Caco-2 (cell line): Measurements from ENCODE around the gene ALG9. TPM values are rescaled to one million over a fixed set of nuclear protein-coding genes. Genes with fewer than 3 reads are reported as not detected.

Experiments used
- BruUV-seq: library from RNA; stranded (reverse); fragments of 400-500 nt; replicated peaks from 2 replicates; lab custom pipeline; 2021; lab: Mats Ljungman, UMichigan
- CTCF ChIA-PET: fragments of 300-600 bp; sonication (Branson Sonifier 250); formaldehyde crosslinking; loops from one replicate; lab custom pipeline; 2022; ENCODE audit warnings: antibody characterized with exemption; lab: Charles Lee
- POLR2A ChIA-PET: fragments of 300-600 bp; sonication (Branson Sonifier 250); formaldehyde crosslinking; loops from one replicate; lab custom pipeline; 2022; ENCODE audit warnings: antibody characterized with exemption; lab: Charles Lee
- DNase-seq, 2 experiments: peaks; one replicate each; pipeline versions ENCODE4 v3.0.0 to v3.0.0-alpha.2; 2020 to 2022
- H3K27me3 ChIP-seq: replicated peaks from 2 replicates; pipeline ENCODE4 v1.6.0; 2011; ENCODE audit warnings: low read length; ENCODE audit not compliant: control insufficient read depth, insufficient read depth
- H3K36me3 ChIP-seq: 2 replicates; pipeline ENCODE4 v1.5.1; 2011; ENCODE audit warnings: low read length; ENCODE audit not compliant: control insufficient read depth, insufficient read depth
- H3K4me1 ChIP-seq: fragments of 250-450 bp; sonication (Bioruptor Pico); 2 replicates; pipeline ENCODE4 v1.5.1; 2020; ENCODE audit warnings: mild to moderate bottlenecking
- H3K4me3 ChIP-seq: 2 replicates; pipeline ENCODE4 v1.5.1; 2011; ENCODE audit warnings: low read depth, mild to moderate bottlenecking, control low read depth, low read length
- H3K9me3 ChIP-seq: fragments of 250-450 bp; sonication (Bioruptor Pico); 2 replicates; pipeline ENCODE4 v1.5.1; 2020; ENCODE audit warnings: mild to moderate bottlenecking, moderate library complexity
- H3K27ac Mint-ChIP-seq: one replicate; pipeline ENCODE4 v1.8.0; 2022; ENCODE audit warnings: mixed read lengths; ENCODE audit not compliant: unreplicated experiment
- H3K27me3 Mint-ChIP-seq: one replicate; pipeline ENCODE4 v1.8.0; 2022; ENCODE audit warnings: mixed read lengths; ENCODE audit not compliant: insufficient read depth, unreplicated experiment
- H3K36me3 Mint-ChIP-seq: one replicate; pipeline ENCODE4 v1.8.0; 2022; ENCODE audit warnings: mild to moderate bottlenecking, mixed read lengths; ENCODE audit not compliant: insufficient read depth, unreplicated experiment
- H3K4me1 Mint-ChIP-seq: one replicate; pipeline ENCODE4 v1.8.0; 2022; ENCODE audit warnings: low read depth, mixed read lengths; ENCODE audit not compliant: unreplicated experiment
- H3K4me3 Mint-ChIP-seq: one replicate; pipeline ENCODE4 v1.8.0; 2022; ENCODE audit warnings: mild to moderate bottlenecking, moderate library complexity, mixed read lengths; ENCODE audit not compliant: unreplicated experiment
- H3K9me3 Mint-ChIP-seq: one replicate; pipeline ENCODE4 v1.8.0; 2022; ENCODE audit warnings: mixed read lengths; ENCODE audit not compliant: unreplicated experiment
- CTCF ChIP-seq, 2 experiments: fragments of 200-600 bp in 1 of 2; IDR thresholded peaks; 1 replicate in 1 of 2; 2 replicates in 1 of 2; pipeline versions ENCODE4 v1.5.1 to v1.8.0; 2011 to 2022; ENCODE audit warnings: antibody characterized with exemption in 1 of 2, control low read depth in 1 of 2, inconsistent platforms in 1 of 2, low read depth in 1 of 2, low read length in 1 of 2, mild to moderate bottlenecking in 1 of 2, moderate library complexity in 1 of 2; ENCODE audit not compliant: insufficient read depth in 1 of 2, severe bottlenecking in 1 of 2, unreplicated experiment in 1 of 2
- intact Hi-C: fragments of 100-400 bp; cut with micrococcal nuclease; formaldehyde crosslinking; loops from one replicate; pipeline ENCODE4 v1.10.0; 2022; ENCODE audit not compliant: unreplicated experiment
- total RNA-seq: library from RNA; stranded (reverse); gene quantifications from 2 replicates; pipeline ENCODE4 v1.2.3, GENCODE V29; 2022

Gene ALG9
- total RNA-seq, 1 experiment from 2014 or later = 57.4 TPM

DNA sequence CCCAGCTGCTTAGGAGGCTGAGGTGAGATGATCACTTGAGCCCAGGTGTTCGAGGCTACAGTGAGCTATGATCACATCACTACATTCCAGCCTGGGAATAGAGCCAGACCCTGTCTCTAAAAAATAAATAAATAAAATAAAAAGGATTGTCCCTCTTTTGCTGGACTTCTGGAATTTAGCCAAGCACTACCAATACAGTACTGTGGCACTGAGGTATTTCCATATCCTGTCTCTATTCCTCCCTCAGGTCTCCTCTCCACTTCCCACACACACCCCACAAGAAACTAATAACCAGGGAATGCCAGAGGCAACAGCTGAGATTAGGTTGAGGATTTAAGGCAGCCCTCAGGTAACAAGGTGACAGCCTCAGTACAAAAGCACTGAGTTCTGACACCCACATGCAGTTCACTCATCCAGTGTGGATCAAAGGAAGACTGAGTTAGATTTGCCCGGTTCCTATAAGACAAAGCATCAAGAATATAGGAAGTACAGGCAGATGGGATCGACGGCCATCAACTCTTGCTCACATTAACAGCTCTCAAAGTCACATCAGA, 100.7 kb downstream of the ALG9 start:
- Mint-ChIP-seq H3K9me3 (no peaks in the 10 kb centered on the region), H3K36me3 (peaks cover 12% of the 10 kb centered on the region), H3K27ac (peak overlapping the region; percentile 29), H3K4me3 (no peak overlapping the region), H3K27me3 (no peaks in the 10 kb centered on the region), H3K4me1 (peaks cover 13% of the 10 kb centered on the region)
- CTCF ChIA-PET = no interaction called here
- no peak for TF ChIP-seq CTCF (IDR thresholded peaks at IDR 0.05; ENCODE audit: insufficient read depth in 1 of 2, low read depth in 1 of 2, low read length in 1 of 2, severe bottlenecking in 1 of 2, unreplicated experiment in 1 of 2)
- H3K27me3 ChIP-seq = no peaks in the 10 kb centered on the region
- POLR2A ChIA-PET = no interaction called here
- H3K4me3 ChIP-seq = no peak overlapping the region
- H3K4me1 ChIP-seq = peaks cover 5% of the 10 kb centered on the region; the same call in 1 of the 2 replicates
- intact Hi-C loops = no loop called here
- no TSS peak for BruUV-seq
- no peak for DNase-seq
- no peaks in the 10 kb centered on the region for H3K9me3 ChIP-seq
- no peaks in the 10 kb centered on the region for H3K36me3 ChIP-seq

- peaks cover 44% of the 10 kb centered on the region for H3K36me3 Mint-ChIP-seq
- H3K4me1 Mint-ChIP-seq = peaks cover 22% of the 10 kb centered on the region
- intact Hi-C loops = loop anchor here (1.0 to 2.0 kb wide), 6 partner anchors 11 to 164 kb away; partner anchors contain the start of gene SIK2
- no peaks in the 10 kb centered on the region for H3K27me3 Mint-ChIP-seq
- H3K4me3 Mint-ChIP-seq = peak overlapping the region; percentile 85
- BruUV-seq = no TSS peak
- Histone ChIP-seq H3K4me3 (peak overlapping the region; percentile 61), H3K9me3 (no peaks in the 10 kb centered on the region), H3K4me1 (peaks cover 10% of the 10 kb centered on the region), H3K27me3 (no peaks in the 10 kb centered on the region), H3K36me3 (0 out of 2 replicates have a peak, but pooled peaks cover 2% of the 10 kb centered on the region)
- TF ChIP-seq CTCF (IDR thresholded peaks at IDR 0.05; ENCODE audit: insufficient read depth in 1 of 2, low read depth in 1 of 2, low read length in 1 of 2, severe bottlenecking in 1 of 2, unreplicated experiment in 1 of 2) = peak in 1 of 2 experiments; percentile 0
- POLR2A ChIA-PET = interaction anchor here (0.8 to 2.2 kb wide), 6 partner anchors 9 to 143 kb away, joined by 3 to 17 read pairs (median 8); partner anchors contain the start of gene ALG9
- H3K27ac Mint-ChIP-seq = peak overlapping the region; percentile 84
- no peak for DNase-seq
- CTCF ChIA-PET = interaction anchor here (1.0 to 4.6 kb wide), 8 partner anchors 8 to 312 kb away, joined by 3 to 46 read pairs (median 4); partner anchors contain the start of gene ALG9
- no peaks in the 10 kb centered on the region for H3K9me3 Mint-ChIP-seq
These were observed 104.6 kb downstream of the ALG9 start for GRCh38 chr11:111766834-111767142.

DNA sequence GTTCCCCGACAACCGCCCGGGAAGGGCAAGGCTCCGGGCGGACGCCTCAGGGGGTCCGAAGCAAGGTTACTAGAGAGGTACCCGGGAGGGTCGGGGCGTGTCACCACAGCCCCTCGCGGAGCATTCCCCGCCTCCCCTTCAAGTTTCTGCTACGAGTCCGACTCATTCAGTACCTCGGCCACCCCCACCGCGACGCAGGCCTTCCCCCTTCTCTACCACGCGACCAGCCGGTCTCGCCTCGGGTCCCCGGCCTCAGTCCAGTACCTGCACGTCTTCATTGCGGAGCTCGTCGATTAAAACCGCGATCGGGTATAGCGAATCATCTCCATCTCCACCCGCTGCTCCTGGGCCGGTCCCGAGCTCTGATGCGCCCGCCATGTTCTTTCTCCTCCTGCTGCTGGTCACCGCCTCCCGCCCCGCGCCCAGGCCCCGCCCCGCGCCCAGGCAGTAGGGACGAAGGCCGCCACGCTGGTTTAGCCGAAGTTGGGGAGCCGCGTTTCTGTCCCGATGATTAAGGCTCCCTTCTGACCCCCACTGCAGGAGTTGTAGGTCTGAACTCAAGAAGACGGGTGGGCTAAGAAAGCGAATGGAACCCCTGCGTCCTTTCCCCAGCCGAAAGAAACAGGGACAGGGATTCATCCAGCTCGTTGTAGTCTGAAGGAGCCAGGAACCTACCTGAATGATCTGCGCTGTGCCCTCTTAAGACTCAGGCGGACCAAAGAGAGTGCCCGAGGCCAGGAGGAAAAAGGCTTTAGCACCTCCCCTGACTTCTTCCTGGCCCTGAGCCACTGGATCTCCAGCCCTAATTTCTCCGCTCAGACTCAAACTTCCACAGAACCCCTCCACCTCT, 105.2 kb downstream of the ALG9 start, which contains the start of gene PPP2R1B:
Gene PPP2R1B, minus strand, starts transcription at position 406 of the 850 bp plus-strand sequence. Its CDS starts 28 bp downstream, at position 378.
- H3K27ac Mint-ChIP-seq = peak within 1 kb of the TSS; percentile 84
- peaks cover 49% of the 10 kb centered on the region for H3K36me3 Mint-ChIP-seq
- intact Hi-C loops = loop anchor here (1.0 to 2.0 kb wide), 7 partner anchors 10 to 164 kb away; partner anchors contain the start of gene SIK2
- H3K4me1 Mint-ChIP-seq = peaks cover 22% of the 10 kb centered on the region
- ChIA-PET CTCF (interaction anchor here (0.5 to 4.6 kb wide), 12 partner anchors 9 to 312 kb away, joined by 3 to 46 read pairs (median 4); partner anchors contain the start of gene ALG9), POLR2A (interaction anchor here (0.5 to 2.2 kb wide), 11 partner anchors 10 to 1665 kb away, joined by 3 to 17 read pairs (median 4); partner anchors contain the start of gene ALG9)
- Histone ChIP-seq H3K4me3 (peak within 1 kb of the TSS; percentile 61), H3K27me3 (no peaks in the 10 kb centered on the region), H3K9me3 (no peaks in the 10 kb centered on the region), H3K36me3 (0 out of 2 replicates have a peak, but pooled peaks cover 2% of the 10 kb centered on the region), H3K4me1 (peaks cover 10% of the 10 kb centered on the region)
- H3K4me3 Mint-ChIP-seq = peak within 1 kb of the TSS; percentile 85
- BruUV-seq = TSS peak; percentile 94
- DNase-seq = peak; percentile 84 to 85
- no peaks in the 10 kb centered on the region for H3K9me3 Mint-ChIP-seq
- no peak for TF ChIP-seq CTCF (IDR thresholded peaks at IDR 0.05; ENCODE audit: insufficient read depth in 1 of 2, low read depth in 1 of 2, low read length in 1 of 2, severe bottlenecking in 1 of 2, unreplicated experiment in 1 of 2)
- no peaks in the 10 kb centered on the region for H3K27me3 Mint-ChIP-seq
